HepG2 (cell line): Measurements from ENCODE around the gene RPAP2. TPM values are rescaled to one million over a fixed set of nuclear protein-coding genes. Genes with fewer than 3 reads are reported as not detected.
A peak's percentile ranks its signal among the peaks of the same experiment; 100 is the strongest.

Experiments
- ARNT2 ChIP-seq: sonication (generic); formaldehyde crosslinking; IDR thresholded peaks from 2 replicates; pipeline ENCODE4 v1.8.0; 2022; ENCODE audit warnings: mild to moderate bottlenecking, low read depth, missing genetic modification reagents, moderate library complexity
- DR1 ChIP-seq: sonication (generic); formaldehyde crosslinking; IDR thresholded peaks from 2 replicates; pipeline ENCODE4 v1.8.0; 2021; ENCODE audit warnings: mild to moderate bottlenecking, missing genetic modification reagents, inconsistent platforms
- ESRRA ChIP-seq: sonication (generic); formaldehyde crosslinking; IDR thresholded peaks from 2 replicates; pipeline ENCODE4 v1.5.1; 2020; ENCODE audit warnings: mild to moderate bottlenecking, low read depth, missing genetic modification reagents
- FOXM1 ChIP-seq: sonication (generic); formaldehyde crosslinking; IDR thresholded peaks from 2 replicates; pipeline ENCODE4 v1.5.0; 2020; ENCODE audit warnings: missing genetic modification reagents
- FOXO1 ChIP-seq: sonication (generic); formaldehyde crosslinking; IDR thresholded peaks from 2 replicates; pipeline ENCODE4 v1.4.0; 2020; ENCODE audit warnings: missing genetic modification reagents
- HES4 ChIP-seq: sonication (generic); formaldehyde crosslinking; IDR thresholded peaks from 2 replicates; pipeline ENCODE4 v1.9.0; 2021; ENCODE audit warnings: mild to moderate bottlenecking, missing genetic modification reagents, borderline replicate concordance
- ISL2 ChIP-seq: sonication (generic); formaldehyde crosslinking; IDR thresholded peaks from 2 replicates; pipeline ENCODE4 v1.5.0; 2020; ENCODE audit warnings: missing genetic modification reagents
- KMT2B ChIP-seq: IDR thresholded peaks from 2 replicates; pipeline ENCODE4 v1.6.1; 2016; ENCODE audit warnings: missing genetic modification reagents, missing compliant biosample characterization
- MED13 ChIP-seq: sonication (generic); formaldehyde crosslinking; IDR thresholded peaks from 2 replicates; pipeline ENCODE4 v1.5.0; 2020; ENCODE audit warnings: missing genetic modification reagents
- PAX8 ChIP-seq: sonication (generic); formaldehyde crosslinking; IDR thresholded peaks from 2 replicates; pipeline ENCODE4 v1.8.0; 2022; ENCODE audit warnings: mild to moderate bottlenecking, missing genetic modification reagents, borderline replicate concordance
- SKI ChIP-seq: fragments of 450-650 bp; IDR thresholded peaks from one replicate; pipeline ENCODE4 v1.6.1; 2018; ENCODE audit warnings: mild to moderate bottlenecking; ENCODE audit not compliant: partially characterized antibody
- SMAD1 ChIP-seq: sonication (generic); formaldehyde crosslinking; IDR thresholded peaks from 2 replicates; pipeline ENCODE4 v1.4.0; 2020; ENCODE audit warnings: missing genetic modification reagents, low read depth, mild to moderate bottlenecking, borderline replicate concordance
- ZMYM4 ChIP-seq: sonication (generic); formaldehyde crosslinking; IDR thresholded peaks from 2 replicates; pipeline ENCODE4 v1.8.1; 2023; ENCODE audit warnings: mild to moderate bottlenecking, missing genetic modification reagents
- ZNF501 ChIP-seq: sonication (generic); formaldehyde crosslinking; IDR thresholded peaks from 2 replicates; pipeline ENCODE4 v1.5.1; 2020; ENCODE audit warnings: mild to moderate bottlenecking, moderate library complexity, missing genetic modification reagents
- ZNF678 ChIP-seq: sonication (generic); formaldehyde crosslinking; IDR thresholded peaks from 2 replicates; pipeline ENCODE4 v1.4.0; 2020; ENCODE audit warnings: mild to moderate bottlenecking, missing genetic modification reagents
- ZNF709 ChIP-seq: sonication (generic); formaldehyde crosslinking; IDR thresholded peaks from 2 replicates; pipeline ENCODE4 v1.5.0; 2020; ENCODE audit warnings: mild to moderate bottlenecking, missing genetic modification reagents
- ZSCAN22 ChIP-seq: sonication (generic); formaldehyde crosslinking; IDR thresholded peaks from 2 replicates; pipeline ENCODE4 v1.4.0; 2020; ENCODE audit warnings: mild to moderate bottlenecking, missing genetic modification reagents
- polyA plus RNA-seq, 8 experiments: library from polyadenylated mRNA; depleted of rRNA in 3 of 8; stranded (reverse) in 7 of 8; unstranded in 1 of 8; fragments of >200 nt; fragmentation: Illumina TruSeq in 4 of 8; extraction: Trizol in 4 of 8; gene quantifications; 2 replicates each; pipeline versions ENCODE4 v1.2.1 to v1.2.3, GENCODE V29; 2011 to 2016; ENCODE audit warnings: low read depth in 4 of 8, missing spikeins in 1 of 8, mixed read lengths in 1 of 8; ENCODE audit not compliant: insufficient read depth in 1 of 8
- total RNA-seq, 5 experiments: library from RNA; depleted of rRNA; stranded (reverse); fragments of >200 nt; fragmentation: Illumina TruSeq; extraction: Trizol; gene quantifications; 2 replicates each; pipeline ENCODE4 v1.2.3, GENCODE V29; 2016; ENCODE audit warnings: low read depth in 1 of 5
- TF ChIP-seq, protein P1 (sequence below): sonication (generic); formaldehyde crosslinking; IDR thresholded peaks from 2 replicates; pipeline ENCODE4 v1.4.0; 2020; ENCODE audit warnings: mild to moderate bottlenecking, missing genetic modification reagents
- TF ChIP-seq, protein P2 (sequence below): sonication (generic); formaldehyde crosslinking; IDR thresholded peaks from 2 replicates; pipeline ENCODE4 v1.4.0; 2020; ENCODE audit warnings: mild to moderate bottlenecking, missing genetic modification reagents

The RPAP2 gene
- total and polyA plus RNA-seq, 2 of the 13 experiments (the other 11 are each of a cell fraction or from before 2014, with no cell fraction given) = 10.0 to 34.8 TPM

- TF ChIP-seq, protein P1, sequence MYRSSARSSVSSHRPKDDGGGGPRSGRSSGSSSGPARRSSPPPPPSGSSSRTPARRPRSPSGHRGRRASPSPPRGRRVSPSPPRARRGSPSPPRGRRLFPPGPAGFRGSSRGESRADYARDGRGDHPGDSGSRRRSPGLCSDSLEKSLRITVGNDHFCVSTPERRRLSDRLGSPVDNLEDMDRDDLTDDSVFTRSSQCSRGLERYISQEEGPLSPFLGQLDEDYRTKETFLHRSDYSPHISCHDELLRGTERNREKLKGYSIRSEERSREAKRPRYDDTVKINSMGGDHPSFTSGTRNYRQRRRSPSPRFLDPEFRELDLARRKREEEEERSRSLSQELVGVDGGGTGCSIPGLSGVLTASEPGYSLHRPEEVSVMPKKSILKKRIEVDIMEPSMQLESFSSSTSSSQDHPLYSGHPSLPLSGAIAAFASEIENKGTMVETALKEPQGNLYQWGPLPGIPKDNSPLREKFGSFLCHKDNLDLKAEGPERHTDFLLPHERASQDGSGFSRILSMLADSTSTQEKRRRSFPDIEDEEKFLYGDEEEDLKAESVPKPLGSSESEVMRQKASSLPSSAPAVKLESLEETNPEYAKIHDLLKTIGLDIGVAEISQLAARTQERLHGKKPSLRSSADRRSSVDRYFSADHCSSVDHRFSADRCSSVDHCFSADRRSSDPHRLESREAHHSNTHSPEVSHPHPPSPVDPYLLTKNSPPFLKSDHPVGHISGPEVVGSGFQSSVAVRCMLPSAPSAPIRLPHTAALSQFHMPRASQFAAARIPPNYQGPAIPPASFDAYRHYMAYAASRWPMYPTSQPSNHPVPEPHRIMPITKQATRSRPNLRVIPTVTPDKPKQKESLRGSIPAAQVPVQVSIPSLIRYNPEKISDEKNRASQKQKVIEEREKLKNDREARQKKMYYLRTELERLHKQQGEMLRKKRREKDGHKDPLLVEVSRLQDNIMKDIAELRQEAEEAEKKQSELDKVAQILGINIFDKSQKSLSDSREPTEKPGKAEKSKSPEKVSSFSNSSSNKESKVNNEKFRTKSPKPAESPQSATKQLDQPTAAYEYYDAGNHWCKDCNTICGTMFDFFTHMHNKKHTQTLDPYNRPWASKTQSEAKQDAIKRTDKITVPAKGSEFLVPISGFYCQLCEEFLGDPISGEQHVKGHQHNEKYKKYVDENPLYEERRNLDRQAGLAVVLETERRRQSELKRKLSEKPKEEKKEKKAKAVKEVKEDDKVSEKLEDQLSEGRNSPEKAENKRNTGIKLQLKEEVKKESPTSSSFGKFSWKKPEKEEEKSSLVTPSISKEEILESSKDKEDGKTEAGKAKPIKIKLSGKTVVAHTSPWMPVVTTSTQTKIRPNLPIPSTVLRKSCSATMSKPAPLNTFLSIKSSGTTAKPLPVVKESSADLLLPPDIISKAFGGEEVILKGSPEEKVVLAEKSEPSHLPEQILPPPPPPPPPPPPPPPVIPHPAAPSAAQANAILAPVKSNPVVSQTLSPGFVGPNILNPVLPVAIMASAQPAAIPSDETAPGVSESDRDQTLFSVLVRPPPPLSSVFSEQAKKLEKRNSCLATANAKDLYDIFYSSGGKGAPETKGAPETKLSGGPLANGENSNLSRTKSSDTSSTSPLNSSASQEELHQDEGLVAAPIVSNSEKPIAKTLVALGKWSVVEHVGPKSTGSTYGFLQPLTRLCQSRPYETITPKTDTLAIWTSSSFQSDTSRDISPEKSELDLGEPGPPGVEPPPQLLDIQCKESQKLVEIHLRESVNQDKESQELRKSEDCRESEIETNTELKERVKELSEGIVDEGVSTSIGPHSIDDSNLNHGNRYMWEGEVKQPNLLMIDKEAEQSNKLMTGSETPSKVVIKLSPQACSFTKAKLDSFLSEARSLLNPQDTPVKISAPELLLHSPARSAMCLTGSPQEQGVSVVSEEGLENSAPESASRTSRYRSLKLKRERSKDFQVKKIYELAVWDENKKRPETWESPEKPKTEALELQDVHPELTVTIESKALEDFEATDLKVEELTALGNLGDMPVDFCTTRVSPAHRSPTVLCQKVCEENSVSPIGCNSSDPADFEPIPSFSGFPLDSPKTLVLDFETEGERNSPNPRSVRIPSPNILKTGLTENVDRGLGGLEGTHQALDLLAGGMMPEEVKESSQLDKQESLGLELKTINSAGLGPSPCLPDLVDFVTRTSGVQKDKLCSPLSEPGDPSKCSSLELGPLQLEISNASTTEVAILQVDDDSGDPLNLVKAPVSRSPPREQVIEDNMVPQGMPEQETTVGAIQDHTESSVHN (CRISPR knock-in tag) = 0 out of 2 replicates have a peak, but pooled peaks have one; percentile 77
- TF ChIP-seq ESRRA (peak; percentile 62; the same call in 1 of the 2 replicates), ISL2 (CRISPR knock-in tag) (0 out of 2 replicates have a peak, but pooled peaks have one; percentile 32), ZNF678 (CRISPR knock-in tag) (peak; percentile 82; the same call in 1 of the 2 replicates), ARNT2 (CRISPR knock-in tag) (peak; percentile 71), ZNF709 (CRISPR knock-in tag) (peak; percentile 85), KMT2B (peak; percentile 90), FOXM1 (no peak), PAX8 (CRISPR knock-in tag) (0 out of 2 replicates have a peak, but pooled peaks have one; percentile 51), MED13 (CRISPR knock-in tag) (peak; percentile 10; the same call in 1 of the 2 replicates), ZNF501 (CRISPR knock-in tag) (peak; percentile 84), ZSCAN22 (CRISPR knock-in tag) (peak; percentile 52; the same call in 1 of the 2 replicates), DR1 (CRISPR knock-in tag) (peak; percentile 86), SKI (no peak), SMAD1 (CRISPR knock-in tag) (no peak), FOXO1 (CRISPR knock-in tag) (0 out of 2 replicates have a peak, but pooled peaks have one; percentile 20), HES4 (CRISPR knock-in tag) (peak; percentile 76; the same call in 1 of the 2 replicates), ZMYM4 (CRISPR knock-in tag) (peak; percentile 65)
- TF ChIP-seq, protein P2, sequence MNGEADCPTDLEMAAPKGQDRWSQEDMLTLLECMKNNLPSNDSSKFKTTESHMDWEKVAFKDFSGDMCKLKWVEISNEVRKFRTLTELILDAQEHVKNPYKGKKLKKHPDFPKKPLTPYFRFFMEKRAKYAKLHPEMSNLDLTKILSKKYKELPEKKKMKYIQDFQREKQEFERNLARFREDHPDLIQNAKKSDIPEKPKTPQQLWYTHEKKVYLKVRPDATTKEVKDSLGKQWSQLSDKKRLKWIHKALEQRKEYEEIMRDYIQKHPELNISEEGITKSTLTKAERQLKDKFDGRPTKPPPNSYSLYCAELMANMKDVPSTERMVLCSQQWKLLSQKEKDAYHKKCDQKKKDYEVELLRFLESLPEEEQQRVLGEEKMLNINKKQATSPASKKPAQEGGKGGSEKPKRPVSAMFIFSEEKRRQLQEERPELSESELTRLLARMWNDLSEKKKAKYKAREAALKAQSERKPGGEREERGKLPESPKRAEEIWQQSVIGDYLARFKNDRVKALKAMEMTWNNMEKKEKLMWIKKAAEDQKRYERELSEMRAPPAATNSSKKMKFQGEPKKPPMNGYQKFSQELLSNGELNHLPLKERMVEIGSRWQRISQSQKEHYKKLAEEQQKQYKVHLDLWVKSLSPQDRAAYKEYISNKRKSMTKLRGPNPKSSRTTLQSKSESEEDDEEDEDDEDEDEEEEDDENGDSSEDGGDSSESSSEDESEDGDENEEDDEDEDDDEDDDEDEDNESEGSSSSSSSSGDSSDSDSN (CRISPR knock-in tag) = peak; percentile 97
These were observed at the start of gene RPAP2, which contains the start of gene GLMN (continued) for GRCh38 chr1:92298573-92299476.
